NCI-H1436 (cell line): ENCODE data around the gene HOTAIR.

Experiments
- DNase-seq: peaks from one replicate; lab custom pipeline; 2025; lab: John Stamatoyannopoulos, UW

The HOTAIR gene

GRCh38 chr12:53944907-53945847, 29.6 kb downstream of the HOTAIR start:
- no peak for DNase-seq

- no peak for DNase-seq
Measured at GRCh38 chr12:53944209-53944608, 30.5 kb downstream of the HOTAIR start.

- no peak for DNase-seq
Measured at GRCh38 chr12:53942467-53942997, 32.2 kb downstream of the HOTAIR start.

- DNase-seq: no peak
Measured at GRCh38 chr12:53941750-53942149, 33.0 kb downstream of the HOTAIR start.

DNA sequence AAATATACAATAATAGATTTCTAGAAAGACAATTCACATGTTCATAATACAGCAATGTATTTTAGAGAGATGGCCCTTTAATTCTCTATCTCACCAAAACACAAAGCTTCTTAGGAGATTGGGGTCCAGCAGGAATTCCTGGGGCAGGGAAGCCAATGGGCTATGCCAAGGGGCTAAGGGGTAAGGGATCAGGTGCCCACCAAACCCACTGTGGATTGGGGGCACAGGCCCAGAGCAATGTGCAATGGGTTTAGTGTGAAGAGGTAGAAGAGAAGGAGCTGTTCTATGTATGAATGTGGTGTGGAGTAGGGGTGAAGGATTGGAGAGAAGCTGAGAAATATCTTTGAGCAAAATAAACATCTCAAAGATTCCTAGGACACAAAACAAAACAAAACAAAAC, 33.6 kb downstream of the HOTAIR start:
- DNase-seq: no peak

DNA sequence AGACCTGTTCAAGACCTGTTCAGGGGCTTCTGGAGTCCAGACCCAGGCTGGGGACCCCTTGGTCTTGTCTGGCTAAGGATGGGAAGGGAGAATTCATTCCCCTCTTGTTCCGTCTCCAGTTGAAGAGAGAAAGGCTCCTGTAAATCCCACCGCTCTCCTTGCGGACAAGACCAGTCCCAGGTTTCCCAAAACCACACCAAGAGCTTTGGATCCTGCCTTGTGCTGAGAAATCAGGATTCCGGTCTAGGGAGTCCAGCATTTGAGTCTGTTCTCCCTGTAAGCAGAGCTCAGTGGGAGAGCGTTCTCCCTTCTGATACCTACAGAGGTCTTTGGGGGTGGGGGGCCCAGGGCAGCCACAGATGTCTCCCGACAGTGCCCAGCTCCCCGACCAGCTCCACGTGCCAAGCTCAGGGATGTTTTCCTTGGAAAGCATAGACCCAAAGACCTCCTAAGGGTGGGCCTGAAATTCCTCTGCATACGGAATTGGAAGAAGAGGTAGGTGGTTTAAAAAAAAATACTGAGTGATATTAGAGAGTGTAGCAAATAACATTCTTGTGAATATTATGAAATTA, 34.2 kb downstream of the HOTAIR start:
- DNase-seq: no peak

- no peak for DNase-seq
Measured at GRCh38 chr12:53939141-53940108, 35.3 kb downstream of the HOTAIR start.

DNA sequence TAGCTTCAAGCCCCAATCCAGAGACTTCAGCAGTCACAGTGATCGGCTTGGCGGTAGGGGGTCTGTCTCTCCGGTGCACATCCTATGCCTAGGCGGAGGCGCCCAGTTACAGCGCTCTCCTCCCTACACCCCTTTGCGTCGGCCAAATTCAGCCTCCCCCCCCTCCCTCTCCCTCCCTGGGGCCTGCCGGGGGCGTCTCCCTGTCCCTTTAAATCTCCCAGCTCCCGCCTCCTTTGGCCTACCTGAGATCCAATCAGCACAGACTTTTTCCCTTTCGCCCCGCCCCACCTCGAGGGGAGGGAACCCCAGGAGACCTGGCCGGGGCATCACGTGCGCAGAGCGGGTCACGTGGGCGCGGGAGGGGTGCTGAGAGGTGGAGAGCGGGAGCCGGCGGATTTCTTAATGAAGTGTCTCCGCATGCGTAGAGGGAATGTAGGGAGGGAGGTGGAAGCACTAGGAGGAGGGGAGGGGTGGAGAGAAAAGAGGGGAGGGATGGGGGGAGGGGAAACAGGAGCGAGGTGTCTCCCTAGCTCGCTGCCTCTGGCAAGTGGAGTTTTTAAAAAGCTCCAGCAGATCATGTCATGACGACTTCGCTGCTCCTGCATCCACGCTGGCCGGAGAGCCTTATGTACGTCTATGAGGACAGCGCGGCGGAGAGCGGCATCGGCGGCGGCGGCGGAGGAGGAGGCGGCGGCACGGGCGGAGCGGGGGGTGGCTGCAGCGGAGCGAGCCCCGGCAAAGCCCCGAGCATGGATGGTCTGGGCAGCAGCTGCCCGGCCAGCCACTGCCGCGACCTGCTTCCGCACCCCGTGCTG, 36.2 kb downstream of the HOTAIR start, which contains the start of gene HOXC13:
HOXC13 (plus strand) TSS at position 506 of the 815 bp plus-strand sequence; CDS start at position 582, 76 bp downstream.
- no peak for DNase-seq

GRCh38 chr12:53937596-53938325, 37.0 kb downstream of the HOTAIR start:
- DNase-seq: no peak

DNA sequence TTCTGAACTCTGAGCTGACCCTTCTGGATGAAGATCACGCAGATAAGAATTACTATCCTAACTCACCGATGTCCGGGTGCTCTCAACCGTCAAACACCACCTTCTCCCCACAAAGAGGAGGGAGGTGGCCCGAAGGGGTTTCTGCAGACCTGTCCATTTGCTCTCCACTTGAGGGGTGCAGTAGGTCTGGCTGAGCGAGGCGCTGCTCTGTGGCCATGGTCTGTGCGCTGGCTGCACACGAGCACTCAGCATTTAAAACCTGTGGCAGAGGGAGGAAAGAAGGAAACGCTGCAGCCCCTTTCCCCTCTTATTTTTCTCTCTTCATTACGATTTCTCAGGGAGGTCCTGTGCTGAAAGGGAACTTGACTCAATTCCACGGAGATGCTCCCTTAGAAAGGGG, 37.7 kb downstream of the HOTAIR start:
- DNase-seq: no peak

DNA sequence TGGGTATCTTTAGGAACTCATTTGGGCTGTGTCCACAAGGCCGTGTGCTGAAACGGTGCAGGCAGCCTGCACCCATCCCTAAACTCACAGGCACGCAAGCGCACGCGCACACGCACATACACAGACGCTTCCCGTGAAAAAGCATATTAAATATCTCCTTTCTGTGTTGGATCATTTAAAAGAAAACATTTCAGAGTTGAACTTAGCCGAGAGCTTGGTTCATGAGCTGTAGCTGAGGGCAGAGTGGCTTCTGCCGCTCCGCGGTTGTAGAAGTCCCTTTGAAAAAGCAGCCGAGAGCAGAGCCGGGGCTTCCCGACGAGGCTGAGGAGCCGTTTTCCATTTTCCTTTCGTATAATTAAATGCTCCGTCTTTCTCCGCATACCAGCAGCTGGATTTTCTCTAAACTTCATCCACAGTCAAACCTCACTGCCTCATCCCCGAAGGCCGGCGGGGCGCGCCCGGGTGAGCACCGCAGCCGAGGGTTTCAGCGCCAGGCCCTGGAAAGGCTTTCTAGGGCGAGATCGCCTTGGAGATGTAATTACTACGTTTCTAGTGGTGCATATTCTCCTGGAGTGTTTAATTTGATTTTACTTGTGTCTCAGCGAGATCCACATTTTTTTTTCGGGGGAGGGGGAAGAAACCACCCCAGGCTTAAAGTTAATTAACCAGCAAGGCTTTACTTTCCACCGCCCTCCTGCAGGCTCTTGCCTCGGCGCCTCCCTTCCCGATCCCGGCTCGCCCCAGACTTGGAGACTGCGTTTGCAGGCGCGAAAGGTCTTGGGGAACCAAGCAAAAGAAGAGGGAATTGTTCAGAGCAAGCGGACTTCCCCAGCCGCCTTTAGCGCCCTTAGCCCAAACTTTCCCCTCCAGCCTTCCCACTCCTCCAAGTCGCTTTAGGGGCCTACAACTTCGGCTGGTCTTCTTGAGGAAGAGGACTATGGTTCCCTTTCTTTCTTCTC, 39.1 kb downstream of the HOTAIR start:
- no peak for DNase-seq

DNA sequence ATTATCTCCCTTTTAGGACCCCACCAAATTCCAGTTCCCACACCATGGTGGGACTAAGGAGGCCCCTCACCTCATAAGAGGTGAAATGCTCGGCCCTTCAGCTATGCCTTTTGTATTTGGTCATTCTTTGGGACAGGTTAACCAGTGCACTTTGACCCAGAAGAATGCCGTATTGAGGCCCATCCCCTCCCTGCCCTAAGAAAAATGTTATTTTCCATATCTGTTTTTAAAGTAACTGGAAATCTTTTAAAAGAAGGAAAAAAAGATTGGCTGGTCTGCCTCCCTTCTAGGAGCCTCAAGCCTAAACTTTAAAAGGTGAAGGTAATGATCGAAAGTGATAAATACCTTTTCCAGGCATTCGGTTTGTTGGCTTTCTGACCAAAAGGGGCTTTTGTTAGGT, 41.8 kb downstream of the HOTAIR start:
- DNase-seq: no peak

DNA sequence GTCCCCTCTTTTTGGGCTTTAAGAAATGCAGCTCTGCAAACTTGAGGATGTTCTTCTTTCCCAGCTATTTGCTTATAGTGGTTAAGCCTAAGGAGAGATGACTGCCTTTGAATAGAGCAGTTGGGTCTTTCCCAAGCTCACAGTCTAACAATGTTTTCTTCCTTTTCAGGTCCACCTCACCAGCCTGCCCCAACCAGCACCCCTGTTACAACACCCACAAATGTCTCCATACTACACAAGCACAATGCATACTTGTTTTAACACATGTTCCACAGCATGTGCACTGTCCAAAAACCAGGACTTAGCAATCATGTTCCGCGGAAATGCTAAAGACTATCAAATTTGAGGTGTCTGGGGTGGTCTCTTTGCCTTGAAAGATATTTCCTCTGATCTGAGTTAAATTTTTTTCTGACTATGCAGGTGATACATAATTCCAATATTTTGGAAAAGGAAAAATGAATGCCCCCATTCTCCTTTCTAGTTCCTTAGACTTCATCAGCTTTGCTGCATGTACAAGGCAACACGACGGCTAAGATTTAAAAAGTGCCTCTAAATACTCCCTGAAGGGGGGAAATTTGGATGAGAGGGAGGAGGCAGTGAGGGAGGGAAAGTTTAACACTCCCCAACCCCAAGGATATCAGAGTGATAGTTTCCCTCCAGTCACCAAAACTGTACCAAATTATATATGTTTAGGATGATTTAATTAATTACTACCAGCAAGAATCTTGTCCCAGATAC, 42.7 kb downstream of the HOTAIR start:
- no peak for DNase-seq

GRCh38 chr12:53930591-53931255, 44.0 kb downstream of the HOTAIR start:
- DNase-seq: no peak

- DNase-seq: no peak
Measured at GRCh38 chr12:53929527-53929926, 45.2 kb downstream of the HOTAIR start.

- DNase-seq: no peak
Measured at GRCh38 chr12:53928054-53928835, 46.5 kb downstream of the HOTAIR start.
